ENCODE data around the gene BCAP31. TPM values are rescaled to one million over a fixed set of nuclear protein-coding genes. Genes with fewer than 3 reads are reported as not detected.

BCAP31 gene
- total RNA-seq, 1 experiment from 2014 or later, result 235 TPM

DNA sequence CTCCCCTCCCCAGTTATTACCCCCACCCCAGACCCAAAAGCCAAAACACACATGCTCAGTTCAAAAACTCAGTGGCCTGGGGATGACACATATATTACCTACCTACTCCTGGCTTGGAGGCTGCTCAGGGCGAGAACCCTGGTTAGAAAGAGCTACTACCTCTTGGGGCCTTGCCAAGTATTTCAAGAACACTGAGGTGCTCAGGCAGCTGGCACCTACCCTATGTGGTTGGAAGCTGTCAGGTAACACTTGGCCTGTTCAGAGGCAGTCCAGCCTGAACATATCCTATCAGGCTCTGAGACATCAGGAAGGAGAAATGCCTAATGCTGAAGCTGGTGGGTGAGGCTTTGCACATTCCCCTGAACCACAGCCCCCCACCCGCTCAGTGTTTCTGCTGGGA lies 4.9 kb downstream of the BCAP31 start:
- TF ChIP-seq, protein P1, sequence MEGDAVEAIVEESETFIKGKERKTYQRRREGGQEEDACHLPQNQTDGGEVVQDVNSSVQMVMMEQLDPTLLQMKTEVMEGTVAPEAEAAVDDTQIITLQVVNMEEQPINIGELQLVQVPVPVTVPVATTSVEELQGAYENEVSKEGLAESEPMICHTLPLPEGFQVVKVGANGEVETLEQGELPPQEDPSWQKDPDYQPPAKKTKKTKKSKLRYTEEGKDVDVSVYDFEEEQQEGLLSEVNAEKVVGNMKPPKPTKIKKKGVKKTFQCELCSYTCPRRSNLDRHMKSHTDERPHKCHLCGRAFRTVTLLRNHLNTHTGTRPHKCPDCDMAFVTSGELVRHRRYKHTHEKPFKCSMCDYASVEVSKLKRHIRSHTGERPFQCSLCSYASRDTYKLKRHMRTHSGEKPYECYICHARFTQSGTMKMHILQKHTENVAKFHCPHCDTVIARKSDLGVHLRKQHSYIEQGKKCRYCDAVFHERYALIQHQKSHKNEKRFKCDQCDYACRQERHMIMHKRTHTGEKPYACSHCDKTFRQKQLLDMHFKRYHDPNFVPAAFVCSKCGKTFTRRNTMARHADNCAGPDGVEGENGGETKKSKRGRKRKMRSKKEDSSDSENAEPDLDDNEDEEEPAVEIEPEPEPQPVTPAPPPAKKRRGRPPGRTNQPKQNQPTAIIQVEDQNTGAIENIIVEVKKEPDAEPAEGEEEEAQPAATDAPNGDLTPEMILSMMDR (conservative IDR thresholded peaks at IDR 0.05; ENCODE audit: low read depth, low read length), result no peak
- no peak for TF ChIP-seq EZH2 (IDR thresholded peaks at IDR 0.05; ENCODE audit: borderline replicate concordance, low read depth, low read length, poor library complexity, severe bottlenecking)
- CTCF ChIA-PET, result no interaction called here
- POLR2A ChIA-PET (ENCODE audit: low non-redundant PET), result no interaction called here

GRCh38 chrX:153717445-153717844 lies 6.7 kb downstream of the BCAP31 start:
- Histone ChIP-seq H3K36me3 (ENCODE audit: insufficient read depth, low read length, poor library complexity, severe bottlenecking) (peaks cover 43% of the 10 kb centered on the region), H3K27ac (ENCODE audit: low read depth, low read length, poor library complexity, severe bottlenecking) (no peak overlapping the region), H3K27me3 (replicated peaks; ENCODE audit: insufficient read depth, low read depth, low read length, poor library complexity) (no peaks in the 10 kb centered on the region), H3K4me3 (ENCODE audit: low read depth, low read length, poor library complexity, severe bottlenecking) (no peak overlapping the region), H3K9me3 (ENCODE audit: low read depth, low read length, poor library complexity, severe bottlenecking) (no peaks in the 10 kb centered on the region), H3K4me1 (ENCODE audit: insufficient read depth, low read length, poor library complexity, severe bottlenecking) (peaks cover 5% of the 10 kb centered on the region)
- CTCF ChIA-PET, result no interaction called here
- no peak for TF ChIP-seq EZH2 (IDR thresholded peaks at IDR 0.05; ENCODE audit: borderline replicate concordance, low read depth, low read length, poor library complexity, severe bottlenecking)
- TF ChIP-seq, protein P1 (conservative IDR thresholded peaks at IDR 0.05; ENCODE audit: low read depth, low read length), result no peak
- DNase-seq (ENCODE audit: low spot score), result peak; percentile 47
- BruUV-seq (replicated peaks), result no TSS peak
- intact Hi-C loops (cut with micrococcal nuclease; ENCODE audit: unreplicated experiment), result no loop called here
- POLR2A ChIA-PET (ENCODE audit: low non-redundant PET), result no interaction called here

More for the DNA sequence above, 4.9 kb downstream of the BCAP31 start:
- H3K27ac ChIP-seq (ENCODE audit: low read depth, low read length, poor library complexity, severe bottlenecking), result no peak overlapping the region
- no TSS peak for BruUV-seq (replicated peaks)
- H3K27me3 ChIP-seq (replicated peaks; ENCODE audit: insufficient read depth, low read depth, low read length, poor library complexity), result no peaks in the 10 kb centered on the region
- intact Hi-C loops (cut with micrococcal nuclease; ENCODE audit: unreplicated experiment), result no loop called here
- H3K36me3 ChIP-seq (ENCODE audit: insufficient read depth, low read length, poor library complexity, severe bottlenecking), result peaks cover 41% of the 10 kb centered on the region
- H3K9me3 ChIP-seq (ENCODE audit: low read depth, low read length, poor library complexity, severe bottlenecking), result no peaks in the 10 kb centered on the region
- no peak for DNase-seq (ENCODE audit: low spot score)
- H3K4me3 ChIP-seq (ENCODE audit: low read depth, low read length, poor library complexity, severe bottlenecking), result no peak overlapping the region
- H3K4me1 ChIP-seq (ENCODE audit: insufficient read depth, low read length, poor library complexity, severe bottlenecking), result peaks cover 5% of the 10 kb centered on the region

DNA sequence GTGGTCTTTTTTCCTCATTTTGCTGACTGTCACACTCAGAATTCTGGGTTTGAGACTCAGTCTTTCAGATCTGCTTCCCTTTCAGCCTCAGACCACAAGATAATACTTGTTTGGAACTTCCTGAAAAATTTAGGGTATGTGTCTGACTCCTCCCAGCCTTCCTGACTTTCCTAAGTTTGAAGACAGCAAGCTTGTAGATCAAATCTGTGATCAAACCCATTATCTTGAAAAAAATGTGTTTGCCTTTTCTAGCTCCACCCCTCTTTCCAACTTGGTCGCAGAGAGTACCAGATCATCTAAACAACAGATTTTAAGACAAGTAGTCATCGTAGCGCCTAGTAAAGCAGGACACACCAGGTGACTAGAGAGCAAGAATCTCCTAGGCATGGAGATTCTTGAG lies 9.9 kb downstream of the BCAP31 start:
- DNase-seq (ENCODE audit: low spot score), result no peak
- no TSS peak for BruUV-seq (replicated peaks)

More for the DNA sequence above, 9.9 kb downstream of the BCAP31 start:
- no peak for TF ChIP-seq EZH2 (IDR thresholded peaks at IDR 0.05; ENCODE audit: borderline replicate concordance, low read depth, low read length, poor library complexity, severe bottlenecking)
- TF ChIP-seq, protein P1 (conservative IDR thresholded peaks at IDR 0.05; ENCODE audit: low read depth, low read length), result no peak
- POLR2A ChIA-PET (ENCODE audit: low non-redundant PET), result no interaction called here
- Histone ChIP-seq H3K4me3 (ENCODE audit: low read depth, low read length, poor library complexity, severe bottlenecking) (no peak overlapping the region), H3K4me1 (ENCODE audit: insufficient read depth, low read length, poor library complexity, severe bottlenecking) (peaks cover 5% of the 10 kb centered on the region), H3K27me3 (replicated peaks; ENCODE audit: insufficient read depth, low read depth, low read length, poor library complexity) (no peaks in the 10 kb centered on the region), H3K27ac (ENCODE audit: low read depth, low read length, poor library complexity, severe bottlenecking) (no peak overlapping the region), H3K36me3 (ENCODE audit: insufficient read depth, low read length, poor library complexity, severe bottlenecking) (peaks cover 29% of the 10 kb centered on the region), H3K9me3 (ENCODE audit: low read depth, low read length, poor library complexity, severe bottlenecking) (no peaks in the 10 kb centered on the region)
- intact Hi-C loops (cut with micrococcal nuclease; ENCODE audit: unreplicated experiment), result no loop called here
- CTCF ChIA-PET, result interaction anchor here (0.6 kb wide), 2 partner anchors 70 to 597 kb away, joined by 3 to 8 read pairs; no protein-coding TSS in a partner anchor
